Stimulated activated CD4-positive, alpha-beta T cell treated with anti-CD3 and anti-CD28 coated beads, Interleukin-1b, Interleukin-23, amount 100 ng/mL, for 48 hours (primary cell): ENCODE measurements around the gene KCNE1.
"Not testable (repeated sequence)": the region's sequence is repeated elsewhere in the genome, so short reads cannot be mapped to it uniquely, and the experiment has no call there.

Experiments used
- DNase-seq: peaks from one replicate; pipeline ENCODE4 v3.0.0-alpha.2; 2020

KCNE1 gene

GRCh38 chr21:34406676-34407075 lies 105.3 kb downstream of the KCNE1 start:
- not testable (repeated sequence) for DNase-seq

GRCh38 chr21:34406102-34406501 lies 105.9 kb downstream of the KCNE1 start:
- not testable (repeated sequence) for DNase-seq

GRCh38 chr21:34405686-34406085 lies 106.3 kb downstream of the KCNE1 start:
- DNase-seq: not testable (repeated sequence)

- not testable (repeated sequence) for DNase-seq
Measured at GRCh38 chr21:34404742-34405141, 107.3 kb downstream of the KCNE1 start.

GRCh38 chr21:34400522-34400921 lies 111.5 kb downstream of the KCNE1 start:
- not testable (repeated sequence) for DNase-seq
